Activated T-helper 17 cell treated with anti-CD3 and anti-CD28 coated beads, Interleukin-2, amount 50 U/mL, for 72 hours (primary cell): ENCODE data around the gene NSMCE4A. TPM values are rescaled to one million over a fixed set of nuclear protein-coding genes. Genes with fewer than 3 reads are reported as not detected.
"Not testable (repeated sequence)": the region's sequence is repeated elsewhere in the genome, so short reads cannot be mapped to it uniquely, and the experiment has no call there.

Experiments
- ATAC-seq: fragments of 150-1000 bp; cut with Tn5 transposase; replicated peaks from 2 replicates; pipeline ENCODE4 v1.10.0; 2021; ENCODE audit warnings: mild to moderate bottlenecking, moderate library complexity
- H3K27ac Mint-ChIP-seq: one replicate; pipeline ENCODE4 v1.8.0; 2022; ENCODE audit warnings: mixed read lengths
- H3K27me3 Mint-ChIP-seq: one replicate; pipeline ENCODE4 v1.8.0; 2022; ENCODE audit warnings: mixed read lengths
- H3K36me3 Mint-ChIP-seq: one replicate; pipeline ENCODE4 v1.8.0; 2022; ENCODE audit warnings: low read depth, mild to moderate bottlenecking, mixed read lengths
- H3K4me1 Mint-ChIP-seq: one replicate; pipeline ENCODE4 v1.8.0; 2022; ENCODE audit warnings: mixed read lengths
- H3K4me3 Mint-ChIP-seq: one replicate; pipeline ENCODE4 v1.8.0; 2022; ENCODE audit warnings: mild to moderate bottlenecking, mixed read lengths
- H3K9me3 Mint-ChIP-seq: one replicate; pipeline ENCODE4 v1.8.0; 2022; ENCODE audit warnings: mixed read lengths
- total RNA-seq, 2 donors: library from RNA; stranded (reverse); gene quantifications; one replicate each; pipeline ENCODE4 v1.2.3, GENCODE V29; 2022

NSMCE4A gene
- total RNA-seq, 2 donors from 2014 or later: 26.4 to 49.7 TPM

DNA sequence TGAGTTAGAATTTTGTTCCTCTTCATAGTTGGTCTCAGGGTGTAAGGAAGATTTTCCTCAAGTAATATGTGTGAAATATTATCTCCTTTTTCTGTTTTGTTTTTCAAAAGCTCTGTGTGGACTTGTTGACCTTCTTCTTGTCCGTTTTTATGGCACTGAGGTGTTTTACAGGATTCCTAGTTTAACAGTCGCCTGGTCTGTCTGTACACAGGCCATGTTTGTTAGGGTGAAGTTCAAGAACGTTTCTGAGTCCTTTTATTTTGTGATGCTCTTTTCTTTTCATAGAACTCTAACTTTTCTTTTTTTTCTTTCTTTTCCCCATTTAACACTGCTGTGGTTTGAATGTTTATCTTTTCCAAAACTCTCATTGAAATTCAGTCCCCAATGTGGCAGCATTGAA is 32.4 kb upstream of the NSMCE4A start:
- H3K27ac Mint-ChIP-seq: no peak overlapping the region
- H3K36me3 Mint-ChIP-seq: no peaks in the 10 kb centered on the region

DNA sequence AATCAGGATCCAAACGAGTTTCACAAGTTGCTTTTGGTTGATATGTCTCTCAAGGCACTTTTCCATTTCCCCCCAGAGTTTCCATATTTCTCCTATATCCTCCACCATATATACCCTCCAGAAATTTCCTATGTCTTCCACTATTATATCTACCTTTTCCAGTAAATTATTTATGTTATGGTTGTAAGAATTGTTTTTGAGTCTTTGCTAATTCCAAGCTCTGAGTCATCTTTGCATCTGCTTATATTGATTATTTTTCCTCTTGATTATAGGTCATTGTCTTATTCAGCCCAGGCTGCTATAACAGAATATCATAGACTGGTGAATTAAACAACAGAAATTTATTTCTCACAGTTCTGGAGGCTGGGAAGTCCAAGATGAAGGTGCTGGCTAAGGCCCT is 26.7 kb upstream of the NSMCE4A start:
- Mint-ChIP-seq H3K4me1 (no peaks in the 10 kb centered on the region), H3K27ac (no peak overlapping the region), H3K27me3 (peaks cover 6% of the 10 kb centered on the region), H3K9me3 (peaks cover 22% of the 10 kb centered on the region), H3K4me3 (no peak overlapping the region), H3K36me3 (no peaks in the 10 kb centered on the region)
- no peak for ATAC-seq

More for the DNA sequence above, 32.4 kb upstream of the NSMCE4A start:
- ATAC-seq: no peak
- peaks cover 12% of the 10 kb centered on the region for H3K27me3 Mint-ChIP-seq
- no peaks in the 10 kb centered on the region for H3K4me1 Mint-ChIP-seq
- H3K4me3 Mint-ChIP-seq: no peak overlapping the region
- peaks cover 6% of the 10 kb centered on the region for H3K9me3 Mint-ChIP-seq

- H3K36me3 Mint-ChIP-seq: no peaks in the 10 kb centered on the region
- peaks cover 19% of the 10 kb centered on the region for H3K27me3 Mint-ChIP-seq
- ATAC-seq: no peak
- peaks cover 22% of the 10 kb centered on the region for H3K9me3 Mint-ChIP-seq
- no peak overlapping the region for H3K27ac Mint-ChIP-seq
- no peak overlapping the region for H3K4me3 Mint-ChIP-seq
- H3K4me1 Mint-ChIP-seq: no peaks in the 10 kb centered on the region
Measured at GRCh38 chr10:121999301-121999700, 24.3 kb upstream of the NSMCE4A start.

DNA sequence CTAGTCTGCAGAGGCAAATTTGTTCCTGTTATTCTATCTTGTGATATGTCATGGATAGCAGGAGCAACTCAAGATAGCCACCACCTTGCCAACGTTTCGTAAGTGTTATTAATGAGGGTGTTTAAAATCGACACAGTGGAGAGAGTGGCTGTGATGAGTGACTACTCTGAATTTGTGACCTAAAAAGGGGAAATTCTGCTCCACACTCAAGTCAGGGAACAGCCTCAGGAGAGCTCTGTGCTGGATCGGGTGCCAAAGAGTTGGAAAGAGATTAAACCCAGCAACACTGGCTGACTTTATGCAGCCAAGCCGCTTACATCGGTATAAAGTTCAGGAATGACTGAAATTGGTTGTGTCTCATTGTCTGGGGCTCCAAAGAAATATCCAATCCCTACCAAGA is 23.4 kb upstream of the NSMCE4A start:
- Mint-ChIP-seq H3K9me3 (peaks cover 22% of the 10 kb centered on the region), H3K4me3 (no peak overlapping the region), H3K36me3 (no peaks in the 10 kb centered on the region), H3K4me1 (no peaks in the 10 kb centered on the region), H3K27ac (no peak overlapping the region), H3K27me3 (peaks cover 24% of the 10 kb centered on the region)
- ATAC-seq: no peak

- Mint-ChIP-seq H3K27me3 (peaks cover 24% of the 10 kb centered on the region), H3K27ac (no peak overlapping the region), H3K4me1 (no peaks in the 10 kb centered on the region), H3K36me3 (no peaks in the 10 kb centered on the region), H3K9me3 (peaks cover under 1% of the 10 kb centered on the region), H3K4me3 (no peak overlapping the region)
- ATAC-seq: no peak
Measured at GRCh38 chr10:121994429-121994941, 19.5 kb upstream of the NSMCE4A start.

- not testable (repeated sequence) for H3K4me3 Mint-ChIP-seq, H3K36me3 Mint-ChIP-seq, ATAC-seq, H3K9me3 Mint-ChIP-seq, H3K27ac Mint-ChIP-seq, H3K4me1 Mint-ChIP-seq
- peaks cover 31% of the 10 kb centered on the region for H3K27me3 Mint-ChIP-seq
Measured at GRCh38 chr10:121991727-121992126, 16.7 kb upstream of the NSMCE4A start.

DNA sequence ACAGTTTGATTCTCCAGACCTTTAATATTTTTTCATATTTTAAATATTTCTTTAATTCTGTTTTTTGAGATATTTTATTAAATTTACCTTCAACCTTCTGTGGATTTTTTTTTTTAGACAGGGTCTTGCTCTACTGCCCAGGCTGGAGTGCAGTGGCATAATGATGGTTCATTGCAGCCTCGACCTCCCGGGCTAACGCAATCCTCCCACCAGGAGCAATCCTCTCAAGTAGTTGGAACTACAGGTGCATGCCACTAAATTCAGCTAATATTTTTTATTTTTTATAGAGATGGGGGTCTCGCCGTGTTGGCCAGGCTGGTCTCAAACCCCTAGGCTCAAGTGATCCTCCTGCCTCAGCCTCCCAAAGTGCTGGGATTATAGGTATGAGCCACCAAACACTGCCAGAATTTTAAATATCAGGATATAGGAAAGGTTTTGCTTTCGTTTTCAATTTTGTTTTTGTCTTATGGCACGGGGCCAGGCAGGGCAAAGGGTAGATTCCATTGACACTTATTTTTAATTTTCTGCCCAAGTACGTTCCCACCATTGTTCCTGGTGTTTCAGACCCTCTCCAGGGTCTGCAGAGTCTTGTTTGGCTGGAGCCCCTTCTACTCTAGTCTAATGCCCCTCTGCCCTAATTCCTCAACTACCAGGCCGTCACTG is 15.1 kb upstream of the NSMCE4A start:
- no peak for ATAC-seq
- no peak overlapping the region for H3K4me3 Mint-ChIP-seq
- no peak overlapping the region for H3K27ac Mint-ChIP-seq
- H3K9me3 Mint-ChIP-seq: no peaks in the 10 kb centered on the region
- peaks cover 29% of the 10 kb centered on the region for H3K27me3 Mint-ChIP-seq
- H3K36me3 Mint-ChIP-seq: no peaks in the 10 kb centered on the region
- H3K4me1 Mint-ChIP-seq: no peaks in the 10 kb centered on the region

DNA sequence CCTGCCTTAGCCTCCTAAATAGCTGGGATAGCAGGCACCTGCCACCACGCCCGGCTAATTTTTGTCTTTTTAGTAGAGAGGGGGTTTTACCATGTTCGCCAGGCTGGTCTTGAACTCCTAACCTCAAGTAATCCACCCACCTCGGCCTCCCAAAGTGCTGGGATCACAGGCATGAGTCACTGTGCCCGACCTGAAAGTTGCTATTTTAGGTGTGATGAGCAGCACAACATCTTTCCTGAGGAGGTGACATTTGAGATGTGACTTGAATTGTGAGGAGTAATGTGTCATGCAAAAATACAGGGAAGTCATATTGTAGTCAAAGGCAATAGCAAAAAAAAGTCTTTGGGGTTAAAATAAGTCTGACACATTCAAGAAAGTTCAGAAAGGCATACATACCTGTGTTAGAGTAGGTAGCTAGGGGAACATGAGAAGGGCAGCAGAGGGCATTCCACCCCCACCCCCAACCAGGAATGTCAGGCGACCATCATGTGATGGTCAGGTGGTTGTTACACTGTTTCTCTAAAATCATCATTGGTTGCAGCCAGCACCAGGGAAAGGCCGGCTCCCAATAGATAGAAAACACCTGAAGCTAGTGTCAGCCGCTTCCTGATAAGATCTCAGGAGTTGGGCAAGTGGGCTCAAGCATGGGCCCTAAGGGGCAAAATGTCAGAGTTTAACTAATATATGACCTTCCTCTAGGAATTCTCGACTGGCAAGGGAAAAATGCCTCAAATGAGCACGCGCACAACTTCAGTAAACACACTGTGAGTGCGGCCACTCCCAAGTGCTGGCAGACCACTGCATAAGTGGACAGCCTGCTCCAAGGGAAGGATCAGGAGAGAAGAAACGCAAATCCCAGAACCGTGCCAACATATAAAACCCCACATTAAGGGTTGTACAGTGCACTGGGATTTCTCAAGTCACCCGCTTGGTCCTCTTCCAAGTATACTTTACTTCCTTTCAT is 13.6 kb upstream of the NSMCE4A start, which contains the start of gene TACC2:
Gene TACC2, plus strand, starts transcription at position 803 of the 964 bp plus-strand sequence. CDS start 32,819 bp downstream, outside the sequence.
- H3K4me3 Mint-ChIP-seq: no peak within 1 kb of the TSS
- peak; percentile 73 for ATAC-seq
- no peak within 1 kb of the TSS for H3K27ac Mint-ChIP-seq
- peaks cover 8% of the 10 kb centered on the region for H3K9me3 Mint-ChIP-seq
- H3K27me3 Mint-ChIP-seq: peaks cover 21% of the 10 kb centered on the region
- no peaks in the 10 kb centered on the region for H3K36me3 Mint-ChIP-seq
- no peaks in the 10 kb centered on the region for H3K4me1 Mint-ChIP-seq

- Mint-ChIP-seq H3K4me1 (no peaks in the 10 kb centered on the region), H3K9me3 (peaks cover 12% of the 10 kb centered on the region), H3K27me3 (peaks cover 21% of the 10 kb centered on the region), H3K36me3 (no peaks in the 10 kb centered on the region), H3K27ac (no peak overlapping the region), H3K4me3 (no peak overlapping the region)
- ATAC-seq: no peak
Measured at GRCh38 chr10:121984463-121984862, 9.4 kb upstream of the NSMCE4A start.

- ATAC-seq: no peak
- H3K4me1 Mint-ChIP-seq: no peaks in the 10 kb centered on the region
- H3K27me3 Mint-ChIP-seq: peaks cover 17% of the 10 kb centered on the region
- H3K36me3 Mint-ChIP-seq: no peaks in the 10 kb centered on the region
- no peak overlapping the region for H3K4me3 Mint-ChIP-seq
- no peak overlapping the region for H3K27ac Mint-ChIP-seq
- peaks cover 12% of the 10 kb centered on the region for H3K9me3 Mint-ChIP-seq
Measured at GRCh38 chr10:121983852-121984251, 8.8 kb upstream of the NSMCE4A start.

DNA sequence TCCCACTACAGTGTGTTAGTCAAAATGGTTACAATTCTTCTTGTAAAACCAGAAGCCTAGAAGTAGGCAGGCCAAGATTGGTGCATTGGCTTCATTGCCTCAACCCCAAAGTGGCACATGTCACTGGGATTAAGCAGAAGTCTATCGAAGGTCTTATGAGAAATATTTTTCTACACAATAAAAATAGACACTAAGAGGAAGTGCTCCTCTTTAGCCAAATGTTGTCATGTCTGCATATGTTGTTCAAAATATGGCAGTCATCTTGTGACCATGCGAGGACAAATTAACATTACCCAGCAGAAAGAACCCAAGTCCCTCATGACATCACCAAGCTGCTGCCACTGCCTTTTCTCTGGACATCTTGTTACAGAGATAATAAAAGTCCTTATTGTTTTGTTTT is 6.3 kb upstream of the NSMCE4A start:
- Mint-ChIP-seq H3K27ac (no peak overlapping the region), H3K27me3 (peaks cover 4% of the 10 kb centered on the region), H3K4me3 (no peak overlapping the region), H3K9me3 (peaks cover 12% of the 10 kb centered on the region), H3K4me1 (no peaks in the 10 kb centered on the region), H3K36me3 (no peaks in the 10 kb centered on the region)
- ATAC-seq: no peak

- Mint-ChIP-seq H3K36me3 (peaks cover 1% of the 10 kb centered on the region), H3K4me3 (no peak overlapping the region), H3K27me3 (no peaks in the 10 kb centered on the region), H3K9me3 (peaks cover 5% of the 10 kb centered on the region), H3K4me1 (peaks cover 2% of the 10 kb centered on the region), H3K27ac (no peak overlapping the region)
- no peak for ATAC-seq
Measured at GRCh38 chr10:121978511-121978910, 3.5 kb upstream of the NSMCE4A start.

- no peak overlapping the region for H3K4me3 Mint-ChIP-seq
- no peaks in the 10 kb centered on the region for H3K27me3 Mint-ChIP-seq
- no peak overlapping the region for H3K27ac Mint-ChIP-seq
- no peak for ATAC-seq
- peaks cover 8% of the 10 kb centered on the region for H3K4me1 Mint-ChIP-seq
- H3K36me3 Mint-ChIP-seq: peaks cover 20% of the 10 kb centered on the region
- H3K9me3 Mint-ChIP-seq: peaks cover under 1% of the 10 kb centered on the region
Measured at GRCh38 chr10:121976607-121977006, 1.6 kb upstream of the NSMCE4A start.

- no peaks in the 10 kb centered on the region for H3K27me3 Mint-ChIP-seq
- ATAC-seq: peak; percentile 8
- H3K4me1 Mint-ChIP-seq: peaks cover 10% of the 10 kb centered on the region
- H3K36me3 Mint-ChIP-seq: peaks cover 32% of the 10 kb centered on the region
- H3K27ac Mint-ChIP-seq: no peak overlapping the region
- no peaks in the 10 kb centered on the region for H3K9me3 Mint-ChIP-seq
- H3K4me3 Mint-ChIP-seq: peak overlapping the region; percentile 44
Measured at GRCh38 chr10:121975295-121976086, 474 bp upstream of the NSMCE4A start.
